ENCODE data around the gene SPRR1A.

Gene SPRR1A

GRCh38 chr1:152983743-152984142 lies at the start of gene SPRR1A:
SPRR1A (plus strand) TSS chr1:152984081; CDS start chr1:152985231, 1,150 bp downstream.
- DNase-seq: no peak

GRCh38 chr1:152940614-152941013 lies 43.3 kb upstream of the SPRR1A start:
- no peak for DNase-seq

GRCh38 chr1:152941037-152941711 lies 42.7 kb upstream of the SPRR1A start:
- no peak for DNase-seq

- DNase-seq: no peak
Measured at GRCh38 chr1:152942161-152942560, 41.7 kb upstream of the SPRR1A start.

- DNase-seq: no peak
Measured at GRCh38 chr1:152946248-152946647, 37.6 kb upstream of the SPRR1A start.

- no peak for DNase-seq
Measured at GRCh38 chr1:152946651-152947256, 37.1 kb upstream of the SPRR1A start, which contains the start of gene SPRR5. SPRR5 (plus strand) TSS chr1:152947206; CDS start chr1:152948555, 1,349 bp downstream.

- no peak for DNase-seq
Measured at GRCh38 chr1:152951711-152952110, 32.2 kb upstream of the SPRR1A start.

- DNase-seq: no peak
Measured at GRCh38 chr1:152953761-152954160, 30.1 kb upstream of the SPRR1A start.

- no peak for DNase-seq
Measured at GRCh38 chr1:152954436-152954835, 29.4 kb upstream of the SPRR1A start.

- DNase-seq: no peak
Measured at GRCh38 chr1:152957561-152957960, 26.3 kb upstream of the SPRR1A start.

- no peak for DNase-seq
Measured at GRCh38 chr1:152959273-152959672, 24.6 kb upstream of the SPRR1A start.

GRCh38 chr1:152959801-152960451 lies 24.0 kb upstream of the SPRR1A start:
- DNase-seq: no peak

- DNase-seq: no peak
Measured at GRCh38 chr1:152960452-152961044, 23.3 kb upstream of the SPRR1A start.

- DNase-seq: no peak
Measured at GRCh38 chr1:152961226-152961891, 22.5 kb upstream of the SPRR1A start.

- no peak for DNase-seq
Measured at GRCh38 chr1:152962876-152963415, 20.9 kb upstream of the SPRR1A start.

- no peak for DNase-seq
Measured at GRCh38 chr1:152964536-152964935, 19.3 kb upstream of the SPRR1A start.

GRCh38 chr1:152965853-152966252 lies 18.0 kb upstream of the SPRR1A start:
- DNase-seq: no peak

- no peak for DNase-seq
Measured at GRCh38 chr1:152967201-152967600, 16.7 kb upstream of the SPRR1A start.

- no peak for DNase-seq
Measured at GRCh38 chr1:152968248-152968647, 15.6 kb upstream of the SPRR1A start.

GRCh38 chr1:152969036-152969435 lies 14.8 kb upstream of the SPRR1A start:
- no peak for DNase-seq

- no peak for DNase-seq
Measured at GRCh38 chr1:152970495-152970894, 13.4 kb upstream of the SPRR1A start, which contains the start of gene SPRR4. SPRR4 (plus strand) TSS chr1:152970648; CDS start chr1:152971891, 1,243 bp downstream.

- DNase-seq: no peak
Measured at GRCh38 chr1:152972196-152972886, 11.5 kb upstream of the SPRR1A start.

Data from CD4-positive, alpha-beta T cell treated with Interleukin-6 for 4 hours (primary cell).